Activated naive CD8-positive, alpha-beta T cell treated with anti-CD3 and anti-CD28 coated beads, Interleukin-2, amount 50 U/mL, for 24 hours (primary cell): Measurements from ENCODE around the gene BNIPL.

Experiments
- ATAC-seq: fragments of 150-1000 bp; cut with Tn5 transposase; one replicate; pipeline ENCODE4 v1.10.0; 2021
- DNase-seq: peaks from one replicate; pipeline ENCODE4 v3.0.0; 2021
- H3K27ac Mint-ChIP-seq: one replicate; pipeline ENCODE4 v1.8.0; 2021; ENCODE audit warnings: mild to moderate bottlenecking, mixed read lengths
- H3K27me3 Mint-ChIP-seq: one replicate; pipeline ENCODE4 v1.8.0; 2021; ENCODE audit warnings: mixed read lengths
- H3K36me3 Mint-ChIP-seq: one replicate; pipeline ENCODE4 v1.8.0; 2021; ENCODE audit warnings: low read depth, mixed read lengths
- H3K4me1 Mint-ChIP-seq: one replicate; pipeline ENCODE4 v1.8.0; 2021; ENCODE audit warnings: mixed read lengths
- H3K4me3 Mint-ChIP-seq: one replicate; pipeline ENCODE4 v1.8.0; 2021; ENCODE audit warnings: mild to moderate bottlenecking, moderate library complexity, mixed read lengths
- H3K9me3 Mint-ChIP-seq: one replicate; pipeline ENCODE4 v1.8.0; 2021; ENCODE audit warnings: mixed read lengths

Gene BNIPL

GRCh38 chr1:151035167-151035566, 1.2 kb upstream of the BNIPL start:
- no peak for DNase-seq
- Mint-ChIP-seq H3K27ac (no peak overlapping the region), H3K4me1 (no peaks in the 10 kb centered on the region), H3K4me3 (no peak overlapping the region), H3K9me3 (no peaks in the 10 kb centered on the region), H3K27me3 (no peaks in the 10 kb centered on the region), H3K36me3 (peaks cover 11% of the 10 kb centered on the region)
- ATAC-seq, result no peak

DNA sequence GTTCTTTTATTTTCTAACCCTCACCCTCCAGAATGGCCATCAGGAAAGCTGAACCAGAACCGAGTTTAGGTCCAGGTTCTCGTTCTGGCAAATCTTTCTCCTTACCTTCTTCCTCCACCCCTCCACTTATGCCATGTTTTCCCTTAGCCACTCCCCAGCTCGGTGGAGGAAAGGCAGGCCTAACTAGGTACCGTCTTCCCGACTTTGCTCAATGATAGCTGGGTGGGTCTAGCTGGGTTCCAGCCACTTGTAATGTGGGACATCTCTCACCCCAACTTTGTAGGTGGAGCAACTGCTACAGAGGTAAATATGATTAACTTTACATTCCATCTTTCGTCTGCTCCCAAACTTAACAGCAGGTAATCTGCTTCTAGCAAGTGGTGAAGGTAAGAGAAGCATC, 646 bp downstream of the BNIPL start:
- no peak overlapping the region for H3K27ac Mint-ChIP-seq
- ATAC-seq (no peak), DNase-seq (no peak)
- H3K9me3 Mint-ChIP-seq, result no peaks in the 10 kb centered on the region
- H3K4me3 Mint-ChIP-seq, result no peak overlapping the region
- peaks cover 8% of the 10 kb centered on the region for H3K36me3 Mint-ChIP-seq
- no peaks in the 10 kb centered on the region for H3K27me3 Mint-ChIP-seq
- H3K4me1 Mint-ChIP-seq, result no peaks in the 10 kb centered on the region

- Mint-ChIP-seq H3K27me3 (no peaks in the 10 kb centered on the region), H3K36me3 (peaks cover 5% of the 10 kb centered on the region), H3K9me3 (no peaks in the 10 kb centered on the region), H3K4me1 (peaks cover 6% of the 10 kb centered on the region), H3K27ac (no peak overlapping the region), H3K4me3 (no peak overlapping the region)
- ATAC-seq (no peak), DNase-seq (no peak)
Observed at GRCh38 chr1:151039521-151039920, 3.1 kb downstream of the BNIPL start.

DNA sequence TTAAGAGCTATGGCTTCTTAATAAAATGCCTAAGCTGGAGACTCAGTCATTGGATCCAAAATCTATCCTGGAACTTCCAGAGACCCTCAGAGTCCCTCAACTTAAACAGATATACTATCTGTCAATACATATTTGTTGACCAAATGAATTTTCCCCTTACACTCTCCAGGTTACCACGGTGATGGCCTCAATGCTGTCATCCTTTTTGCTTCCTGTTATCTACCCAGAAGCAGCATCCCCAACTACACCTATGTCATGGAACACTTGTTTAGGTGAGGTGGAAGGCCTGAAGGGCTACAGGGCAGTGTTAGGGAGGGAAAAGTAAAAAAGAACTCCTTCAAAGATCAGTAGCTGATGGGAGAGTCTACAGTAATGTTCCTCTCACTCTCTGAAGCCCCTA, 6.8 kb downstream of the BNIPL start:
- no peak overlapping the region for H3K27ac Mint-ChIP-seq
- H3K36me3 Mint-ChIP-seq, result peaks cover 2% of the 10 kb centered on the region
- H3K27me3 Mint-ChIP-seq, result no peaks in the 10 kb centered on the region
- DNase-seq (no peak), ATAC-seq (no peak)
- H3K9me3 Mint-ChIP-seq, result no peaks in the 10 kb centered on the region
- no peak overlapping the region for H3K4me3 Mint-ChIP-seq
- peaks cover 22% of the 10 kb centered on the region for H3K4me1 Mint-ChIP-seq

DNA sequence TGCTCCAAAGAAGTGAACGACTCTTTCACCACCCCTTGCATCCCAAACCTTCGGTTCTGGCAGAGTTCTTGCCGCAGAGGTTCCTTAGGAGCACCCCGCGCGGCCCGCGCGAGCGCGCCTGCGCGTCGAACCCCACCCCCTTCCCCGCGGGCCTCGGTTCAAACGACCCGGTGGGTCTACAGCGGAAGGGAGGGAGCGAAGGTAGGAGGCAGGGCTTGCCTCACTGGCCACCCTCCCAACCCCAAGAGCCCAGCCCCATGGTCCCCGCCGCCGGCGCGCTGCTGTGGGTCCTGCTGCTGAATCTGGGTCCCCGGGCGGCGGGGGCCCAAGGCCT, 11.2 kb downstream of the BNIPL start, which contains the start of gene C1orf56:
C1orf56 (plus strand) TSS at position 161 of the 334 bp plus-strand sequence; CDS start at position 258, 97 bp downstream.
- H3K9me3 Mint-ChIP-seq, result no peaks in the 10 kb centered on the region
- H3K4me3 Mint-ChIP-seq, result peak within 1 kb of the TSS; percentile 88
- DNase-seq (peak; percentile 71), ATAC-seq (peak; percentile 69)
- no peaks in the 10 kb centered on the region for H3K27me3 Mint-ChIP-seq
- peaks cover 40% of the 10 kb centered on the region for H3K4me1 Mint-ChIP-seq
- peaks cover 27% of the 10 kb centered on the region for H3K36me3 Mint-ChIP-seq
- peak within 1 kb of the TSS; percentile 87 for H3K27ac Mint-ChIP-seq

DNA sequence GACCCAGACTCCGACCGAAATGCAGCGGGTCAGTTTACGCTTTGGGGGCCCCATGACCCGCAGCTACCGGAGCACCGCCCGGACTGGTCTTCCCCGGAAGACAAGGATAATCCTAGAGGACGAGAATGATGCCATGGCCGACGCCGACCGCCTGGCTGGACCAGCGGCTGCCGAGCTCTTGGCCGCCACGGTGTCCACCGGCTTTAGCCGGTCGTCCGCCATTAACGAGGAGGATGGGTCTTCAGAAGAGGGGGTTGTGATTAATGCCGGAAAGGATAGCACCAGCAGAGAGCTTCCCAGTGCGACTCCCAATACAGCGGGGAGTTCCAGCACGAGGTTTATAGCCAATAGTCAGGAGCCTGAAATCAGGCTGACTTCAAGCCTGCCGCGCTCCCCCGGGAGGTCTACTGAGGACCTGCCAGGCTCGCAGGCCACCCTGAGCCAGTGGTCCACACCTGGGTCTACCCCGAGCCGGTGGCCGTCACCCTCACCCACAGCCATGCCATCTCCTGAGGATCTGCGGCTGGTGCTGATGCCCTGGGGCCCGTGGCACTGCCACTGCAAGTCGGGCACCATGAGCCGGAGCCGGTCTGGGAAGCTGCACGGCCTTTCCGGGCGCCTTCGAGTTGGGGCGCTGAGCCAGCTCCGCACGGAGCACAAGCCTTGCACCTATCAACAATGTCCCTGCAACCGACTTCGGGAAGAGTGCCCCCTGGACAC, 11.7 kb downstream of the BNIPL start:
- ATAC-seq (peak; percentile 83), DNase-seq (peak; percentile 62)
- H3K36me3 Mint-ChIP-seq, result peaks cover 29% of the 10 kb centered on the region
- peaks cover 37% of the 10 kb centered on the region for H3K4me1 Mint-ChIP-seq
- peak overlapping the region; percentile 87 for H3K27ac Mint-ChIP-seq
- no peaks in the 10 kb centered on the region for H3K27me3 Mint-ChIP-seq
- peak overlapping the region; percentile 88 for H3K4me3 Mint-ChIP-seq
- no peaks in the 10 kb centered on the region for H3K9me3 Mint-ChIP-seq

DNA sequence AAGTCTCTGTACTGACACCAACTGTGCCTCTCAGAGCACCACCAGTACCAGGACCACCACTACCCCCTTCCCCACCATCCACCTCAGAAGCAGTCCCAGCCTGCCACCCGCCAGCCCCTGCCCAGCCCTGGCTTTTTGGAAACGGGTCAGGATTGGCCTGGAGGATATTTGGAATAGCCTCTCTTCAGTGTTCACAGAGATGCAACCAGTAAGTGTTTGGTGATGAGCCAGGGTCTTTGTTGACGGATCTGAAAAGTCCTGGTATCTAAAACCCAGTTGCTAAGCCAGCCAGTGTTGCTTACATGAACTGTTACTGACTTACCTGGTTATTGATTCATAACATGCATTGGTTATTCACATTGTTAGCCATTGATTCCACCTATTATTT, 12.3 kb downstream of the BNIPL start:
- H3K36me3 Mint-ChIP-seq, result peaks cover 34% of the 10 kb centered on the region
- ATAC-seq, result no peak
- no peaks in the 10 kb centered on the region for H3K27me3 Mint-ChIP-seq
- H3K4me1 Mint-ChIP-seq, result peaks cover 34% of the 10 kb centered on the region
- no peak overlapping the region for H3K27ac Mint-ChIP-seq
- H3K4me3 Mint-ChIP-seq, result peak overlapping the region; percentile 88
- no peak for DNase-seq
- no peaks in the 10 kb centered on the region for H3K9me3 Mint-ChIP-seq

GRCh38 chr1:151049458-151049857, 13.1 kb downstream of the BNIPL start:
- Mint-ChIP-seq H3K4me1 (peaks cover 40% of the 10 kb centered on the region), H3K36me3 (peaks cover 42% of the 10 kb centered on the region), H3K27me3 (no peaks in the 10 kb centered on the region), H3K27ac (peak overlapping the region; percentile 31), H3K9me3 (no peaks in the 10 kb centered on the region), H3K4me3 (no peak overlapping the region)
- no peak for ATAC-seq
- no peak for DNase-seq

DNA sequence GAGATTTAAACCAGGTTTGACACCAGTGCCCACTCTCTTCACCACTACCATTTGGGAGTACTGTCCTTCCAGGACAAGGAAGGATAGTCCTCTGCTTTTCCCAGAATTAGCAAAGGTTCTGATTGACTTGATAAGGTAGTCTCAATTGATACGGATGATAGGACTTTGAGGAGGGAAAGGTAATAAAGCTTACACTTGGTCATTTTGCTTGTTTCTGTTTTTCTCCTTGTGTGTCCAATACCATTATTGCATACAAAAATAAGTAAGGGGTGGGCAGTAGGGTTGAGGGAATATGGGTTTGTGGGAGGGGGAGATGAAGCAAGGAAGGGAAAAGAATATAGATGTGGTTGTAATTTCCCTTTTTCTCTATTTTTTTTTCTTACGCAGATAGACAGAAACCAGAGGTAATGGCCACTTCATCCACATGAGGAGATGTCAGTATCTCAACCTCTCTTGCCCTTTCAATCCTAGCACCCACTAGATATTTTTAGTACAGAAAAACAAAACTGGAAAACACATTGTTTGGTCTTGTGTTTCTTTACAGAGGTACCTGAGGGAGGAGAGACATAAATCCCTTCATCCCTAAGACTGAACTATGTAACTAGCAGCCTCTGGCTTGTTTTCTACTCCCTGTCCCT, 13.8 kb downstream of the BNIPL start:
- H3K4me1 Mint-ChIP-seq, result peaks cover 47% of the 10 kb centered on the region
- no peaks in the 10 kb centered on the region for H3K9me3 Mint-ChIP-seq
- no peaks in the 10 kb centered on the region for H3K27me3 Mint-ChIP-seq
- peaks cover 49% of the 10 kb centered on the region for H3K36me3 Mint-ChIP-seq
- H3K27ac Mint-ChIP-seq, result peak overlapping the region; percentile 31
- ATAC-seq (no peak), DNase-seq (no peak)
- H3K4me3 Mint-ChIP-seq, result no peak overlapping the region

GRCh38 chr1:151051356-151052009, 15.1 kb downstream of the BNIPL start:
- Mint-ChIP-seq H3K36me3 (peaks cover 63% of the 10 kb centered on the region), H3K4me1 (peaks cover 57% of the 10 kb centered on the region), H3K9me3 (no peaks in the 10 kb centered on the region), H3K27ac (peak overlapping the region; percentile 25), H3K4me3 (no peak overlapping the region), H3K27me3 (no peaks in the 10 kb centered on the region)
- DNase-seq (no peak), ATAC-seq (no peak)

- H3K4me3 Mint-ChIP-seq, result peak overlapping the region; percentile 97
- ATAC-seq (no peak), DNase-seq (no peak)
- H3K9me3 Mint-ChIP-seq, result no peaks in the 10 kb centered on the region
- H3K27me3 Mint-ChIP-seq, result no peaks in the 10 kb centered on the region
- peak overlapping the region; percentile 96 for H3K27ac Mint-ChIP-seq
- H3K36me3 Mint-ChIP-seq, result peaks cover 83% of the 10 kb centered on the region
- H3K4me1 Mint-ChIP-seq, result peaks cover 47% of the 10 kb centered on the region
Observed at GRCh38 chr1:151054971-151055547, 18.7 kb downstream of the BNIPL start.

DNA sequence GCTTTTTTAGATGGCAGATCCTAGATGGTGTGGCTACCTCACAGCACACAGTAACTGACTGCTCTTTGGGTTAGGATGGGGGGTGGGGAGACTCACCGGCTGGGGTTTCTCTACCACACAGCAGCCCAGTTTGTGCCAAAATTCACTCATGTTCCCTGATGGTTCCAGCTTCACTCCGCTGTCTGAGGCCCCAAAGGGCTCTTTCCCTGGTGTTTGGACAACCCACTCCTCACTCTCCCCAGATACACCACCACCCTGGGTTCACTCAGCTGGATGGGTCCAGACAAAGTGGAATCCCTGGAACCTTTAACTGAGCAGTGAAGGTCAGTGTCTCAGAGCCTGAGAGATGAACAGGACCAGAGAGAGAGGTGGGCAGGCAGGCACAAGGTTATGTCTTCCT, 19.2 kb downstream of the BNIPL start:
- H3K4me3 Mint-ChIP-seq, result peak overlapping the region; percentile 97
- DNase-seq (no peak), ATAC-seq (no peak)
- H3K36me3 Mint-ChIP-seq, result peaks cover 79% of the 10 kb centered on the region
- H3K4me1 Mint-ChIP-seq, result peaks cover 48% of the 10 kb centered on the region
- no peaks in the 10 kb centered on the region for H3K27me3 Mint-ChIP-seq
- H3K27ac Mint-ChIP-seq, result peak overlapping the region; percentile 96
- H3K9me3 Mint-ChIP-seq, result no peaks in the 10 kb centered on the region

- Mint-ChIP-seq H3K4me3 (peak overlapping the region; percentile 97), H3K9me3 (no peaks in the 10 kb centered on the region), H3K27me3 (no peaks in the 10 kb centered on the region), H3K4me1 (peaks cover 54% of the 10 kb centered on the region), H3K27ac (peak overlapping the region; percentile 96), H3K36me3 (peaks cover 74% of the 10 kb centered on the region)
- DNase-seq (no peak), ATAC-seq (no peak)
Observed at GRCh38 chr1:151056149-151056548, 19.8 kb downstream of the BNIPL start.

DNA sequence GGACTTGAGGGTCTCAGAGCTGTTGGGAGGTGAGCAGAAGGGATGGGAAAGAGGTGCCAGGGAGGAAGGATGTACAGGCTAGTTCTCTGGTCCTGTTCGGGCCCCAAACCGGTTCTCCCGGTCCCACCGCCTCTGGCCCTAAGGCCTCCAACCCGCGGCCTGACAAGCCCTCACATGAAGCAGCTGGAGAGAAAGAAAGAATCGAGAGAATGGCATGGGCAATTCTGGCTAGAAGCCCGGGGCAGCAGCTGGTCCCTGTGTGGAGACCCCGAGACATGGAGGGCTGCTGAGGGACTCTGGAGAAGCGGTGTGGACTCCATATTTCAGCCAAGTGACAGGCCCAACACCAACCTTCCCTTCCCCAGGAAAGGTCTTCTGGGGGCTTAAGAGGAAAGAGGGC, 22.3 kb downstream of the BNIPL start:
- peaks cover 53% of the 10 kb centered on the region for H3K36me3 Mint-ChIP-seq

More for the DNA sequence above, 22.3 kb downstream of the BNIPL start:
- no peaks in the 10 kb centered on the region for H3K27me3 Mint-ChIP-seq
- DNase-seq (no peak), ATAC-seq (no peak)
- peaks cover 68% of the 10 kb centered on the region for H3K4me1 Mint-ChIP-seq
- peak overlapping the region; percentile 97 for H3K4me3 Mint-ChIP-seq
- no peaks in the 10 kb centered on the region for H3K9me3 Mint-ChIP-seq
- peak overlapping the region; percentile 96 for H3K27ac Mint-ChIP-seq
